Astrocyte of the hippocampus (primary cell): ENCODE results near the gene GAS7.
A peak's percentile ranks its signal among the peaks of the same experiment; 100 is the strongest.

Source experiments
- DNase-seq: peaks from one replicate; pipeline ENCODE4 v3.0.0; 2011; ENCODE audit warnings: low read depth, low spot score

GAS7 gene

GRCh38 chr17:9894231-9894630, 304.2 kb downstream of the GAS7 start:
- no peak for DNase-seq

- DNase-seq: no peak
These were observed 304.9 kb downstream of the GAS7 start for GRCh38 chr17:9893411-9894012.

GRCh38 chr17:9890124-9890523, 308.3 kb downstream of the GAS7 start:
- no peak for DNase-seq

- DNase-seq: no peak
These were observed 310.9 kb downstream of the GAS7 start for GRCh38 chr17:9887508-9887907.

- no peak for DNase-seq
These were observed 312.1 kb downstream of the GAS7 start for GRCh38 chr17:9886141-9886930.

- DNase-seq: no peak
These were observed 315.0 kb downstream of the GAS7 start for GRCh38 chr17:9883451-9883850.

- peak; percentile 15 for DNase-seq
These were observed 317.8 kb downstream of the GAS7 start for GRCh38 chr17:9880582-9880999.

GRCh38 chr17:9878786-9879525, 319.4 kb downstream of the GAS7 start:
- no peak for DNase-seq

- DNase-seq: no peak
These were observed 320.1 kb downstream of the GAS7 start for GRCh38 chr17:9878356-9878755.

GRCh38 chr17:9875441-9875840, 323.0 kb downstream of the GAS7 start:
- DNase-seq: peak; percentile 54

- DNase-seq: no peak
These were observed 323.7 kb downstream of the GAS7 start for GRCh38 chr17:9874722-9875121.

- no peak for DNase-seq
These were observed 325.6 kb downstream of the GAS7 start for GRCh38 chr17:9872852-9873251.

GRCh38 chr17:9868552-9868951, 329.9 kb downstream of the GAS7 start:
- no peak for DNase-seq

- DNase-seq: no peak
These were observed 332.8 kb downstream of the GAS7 start for GRCh38 chr17:9865586-9865985.

GRCh38 chr17:9862949-9863348, 335.5 kb downstream of the GAS7 start:
- no peak for DNase-seq

GRCh38 chr17:9862220-9862619, 336.2 kb downstream of the GAS7 start:
- no peak for DNase-seq

GRCh38 chr17:9860851-9861250, 337.6 kb downstream of the GAS7 start:
- DNase-seq: no peak
